GM23338 (cell line): ENCODE results near the gene ETV5. TPM values are rescaled to one million over a fixed set of nuclear protein-coding genes. Genes with fewer than 3 reads are reported as not detected.

Experiments
- ATAC-seq: fragments of 200-7000 bp; cut with Tn5 transposase; 3 replicates; pipeline ENCODE4 v1.9.1; 2020
- DNase-seq: peaks from one replicate; pipeline ENCODE4 v3.0.0-alpha.2; 2015; ENCODE audit warnings: low spot score
- H2AFZ ChIP-seq: fragments of 200-600 bp; sonication (generic); 2 replicates; pipeline ENCODE4 v1.8.0; 2016; ENCODE audit warnings: antibody characterized with exemption, mild to moderate bottlenecking, moderate library complexity
- H3F3A ChIP-seq: fragments of 200-600 bp; sonication (generic); replicated peaks from 2 replicates; pipeline ENCODE4 v1.8.0; 2017; ENCODE audit warnings: antibody characterized with exemption, mixed run types, low read depth
- H3K27ac ChIP-seq: fragments of 200-600 bp; sonication (generic); 2 replicates; pipeline ENCODE4 v1.6.1; 2016; ENCODE audit warnings: low read depth
- H3K27me3 ChIP-seq: fragments of 200-600 bp; sonication (generic); 2 replicates; pipeline ENCODE4 v1.8.0; 2016; ENCODE audit warnings: mild to moderate bottlenecking, mixed run types, moderate library complexity; ENCODE audit not compliant: insufficient read depth
- H3K36me3 ChIP-seq: fragments of 200-600 bp; sonication (generic); 2 replicates; pipeline ENCODE4 v1.8.0; 2016; ENCODE audit warnings: mild to moderate bottlenecking; ENCODE audit not compliant: insufficient read depth
- H3K4me1 ChIP-seq: fragments of 200-600 bp; sonication (generic); 2 replicates; pipeline ENCODE4 v1.8.0; 2016; ENCODE audit warnings: mild to moderate bottlenecking, moderate library complexity; ENCODE audit not compliant: insufficient read depth
- H3K4me2 ChIP-seq: fragments of 200-600 bp; sonication (generic); 2 replicates; pipeline ENCODE4 v1.7.1; 2017; ENCODE audit warnings: mixed run types
- H3K4me3 ChIP-seq: fragments of 200-600 bp; sonication (generic); 2 replicates; pipeline ENCODE4 v1.6.1; 2016; ENCODE audit warnings: mixed run types
- H3K79me2 ChIP-seq: fragments of 200-600 bp; sonication (generic); replicated peaks from 2 replicates; pipeline ENCODE4 v1.8.0; 2017; ENCODE audit warnings: mild to moderate bottlenecking; ENCODE audit not compliant: insufficient read depth
- H3K9me2 ChIP-seq: fragments of 200-600 bp; sonication (generic); 2 replicates; pipeline ENCODE4 v1.8.0; 2017; ENCODE audit not compliant: insufficient read depth
- H4K20me1 ChIP-seq: fragments of 200-600 bp; sonication (generic); replicated peaks from 2 replicates; pipeline ENCODE4 v1.8.0; 2017; ENCODE audit warnings: mild to moderate bottlenecking; ENCODE audit not compliant: insufficient read depth
- H3K27ac Mint-ChIP-seq: 2 replicates; pipeline ENCODE4 v1.8.0; 2020; ENCODE audit warnings: inconsistent platforms, mild to moderate bottlenecking, moderate library complexity, mixed read lengths
- H3K27me3 Mint-ChIP-seq: 3 replicates; pipeline ENCODE4 v1.8.0; 2022; ENCODE audit warnings: low read depth, mild to moderate bottlenecking, moderate library complexity, mixed read lengths, inconsistent platforms; ENCODE audit not compliant: insufficient read depth, poor library complexity
- H3K36me3 Mint-ChIP-seq: 3 replicates; pipeline ENCODE4 v1.8.0; 2021; ENCODE audit warnings: low read depth, mild to moderate bottlenecking, inconsistent platforms, moderate library complexity, mixed read lengths
- H3K4me1 Mint-ChIP-seq: 3 replicates; pipeline ENCODE4 v1.8.0; 2020; ENCODE audit warnings: mild to moderate bottlenecking, inconsistent platforms, mixed read lengths
- H3K4me3 Mint-ChIP-seq: 3 replicates; pipeline ENCODE4 v1.8.0; 2021; ENCODE audit warnings: moderate library complexity, mild to moderate bottlenecking, inconsistent platforms, mixed read lengths
- H3K9me3 Mint-ChIP-seq: 3 replicates; pipeline ENCODE4 v1.8.0; 2020; ENCODE audit warnings: moderate library complexity, mild to moderate bottlenecking, inconsistent platforms, mixed read lengths
- EZH2 ChIP-seq: fragments of 200-600 bp; sonication (generic); IDR thresholded peaks from one replicate; pipeline ENCODE4 v1.8.0; 2017; ENCODE audit warnings: antibody characterized with exemption, mild to moderate bottlenecking, low read depth; ENCODE audit not compliant: unreplicated experiment
- NANOG ChIP-seq: IDR thresholded peaks from 2 replicates; pipeline ENCODE4 v1.6.1; 2016; ENCODE audit warnings: antibody characterized with exemption, borderline replicate concordance
- ZNF114 ChIP-seq: fragments of 250-450 bp; sonication (Bioruptor Pico); IDR thresholded peaks from 2 replicates; pipeline ENCODE4 v1.5.0; 2020; ENCODE audit warnings: mild to moderate bottlenecking, moderate library complexity
- ZNF331 ChIP-seq: fragments of 250-450 bp; sonication (Bioruptor Pico); IDR thresholded peaks from 2 replicates; pipeline ENCODE4 v1.5.0; 2020; ENCODE audit warnings: low read depth, mild to moderate bottlenecking, moderate library complexity
- polyA plus RNA-seq: library from polyadenylated mRNA; unstranded; fragments of >200 nt; fragmentation: Nextera tagmentation; extraction: Ambion mirVana; gene quantifications from 2 replicates; pipeline ENCODE4 v1.2.1, GENCODE V29; 2016
- total RNA-seq: library from RNA; depleted of rRNA; stranded (reverse); fragments of >200 nt; shearing (Covaris generic); gene quantifications from 2 replicates; pipeline ENCODE4 v1.2.3, GENCODE V29; 2014
- TF ChIP-seq, protein P1 (sequence below): IDR thresholded peaks from one replicate; pipeline ENCODE4 v1.6.1; 2018; ENCODE audit warnings: antibody characterized with exemption; ENCODE audit not compliant: unreplicated experiment
- TF ChIP-seq, protein P2 (sequence below), 2 experiments: fragments of 200-600 bp in 1 of 2; sonication (generic) in 1 of 2; conservative IDR thresholded peaks; 2 replicates each; pipeline versions ENCODE4 v1.5.1 to v1.6.1; 2016 to 2017; ENCODE audit warnings: antibody characterized with exemption in 2 of 2, low read depth in 2 of 2, mild to moderate bottlenecking in 2 of 2, moderate library complexity in 1 of 2

Gene ETV5
- total and polyA plus RNA-seq, 2 experiments from 2014 or later: 33.5 to 57.1 TPM

DNA sequence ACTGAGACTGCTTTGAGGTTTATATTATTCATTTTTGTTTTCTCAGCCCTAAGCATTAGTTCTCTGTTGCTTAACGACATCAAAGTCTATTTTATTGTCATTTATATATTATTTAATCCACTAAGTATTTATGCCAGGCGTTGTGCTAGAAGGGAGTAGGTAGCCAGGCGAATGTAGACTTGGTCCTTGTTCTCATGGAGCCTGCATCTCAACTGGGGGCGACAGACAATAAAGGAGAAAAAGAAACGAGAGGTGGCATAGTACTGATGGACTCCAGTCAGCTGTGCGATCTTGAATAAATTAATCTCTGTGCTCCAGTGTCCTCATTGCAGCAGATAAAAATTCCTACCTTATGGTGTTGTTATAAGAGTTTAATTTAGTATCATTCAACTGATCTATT, 49.7 kb downstream of the ETV5 start (continued):
- TF ChIP-seq, protein P1, sequence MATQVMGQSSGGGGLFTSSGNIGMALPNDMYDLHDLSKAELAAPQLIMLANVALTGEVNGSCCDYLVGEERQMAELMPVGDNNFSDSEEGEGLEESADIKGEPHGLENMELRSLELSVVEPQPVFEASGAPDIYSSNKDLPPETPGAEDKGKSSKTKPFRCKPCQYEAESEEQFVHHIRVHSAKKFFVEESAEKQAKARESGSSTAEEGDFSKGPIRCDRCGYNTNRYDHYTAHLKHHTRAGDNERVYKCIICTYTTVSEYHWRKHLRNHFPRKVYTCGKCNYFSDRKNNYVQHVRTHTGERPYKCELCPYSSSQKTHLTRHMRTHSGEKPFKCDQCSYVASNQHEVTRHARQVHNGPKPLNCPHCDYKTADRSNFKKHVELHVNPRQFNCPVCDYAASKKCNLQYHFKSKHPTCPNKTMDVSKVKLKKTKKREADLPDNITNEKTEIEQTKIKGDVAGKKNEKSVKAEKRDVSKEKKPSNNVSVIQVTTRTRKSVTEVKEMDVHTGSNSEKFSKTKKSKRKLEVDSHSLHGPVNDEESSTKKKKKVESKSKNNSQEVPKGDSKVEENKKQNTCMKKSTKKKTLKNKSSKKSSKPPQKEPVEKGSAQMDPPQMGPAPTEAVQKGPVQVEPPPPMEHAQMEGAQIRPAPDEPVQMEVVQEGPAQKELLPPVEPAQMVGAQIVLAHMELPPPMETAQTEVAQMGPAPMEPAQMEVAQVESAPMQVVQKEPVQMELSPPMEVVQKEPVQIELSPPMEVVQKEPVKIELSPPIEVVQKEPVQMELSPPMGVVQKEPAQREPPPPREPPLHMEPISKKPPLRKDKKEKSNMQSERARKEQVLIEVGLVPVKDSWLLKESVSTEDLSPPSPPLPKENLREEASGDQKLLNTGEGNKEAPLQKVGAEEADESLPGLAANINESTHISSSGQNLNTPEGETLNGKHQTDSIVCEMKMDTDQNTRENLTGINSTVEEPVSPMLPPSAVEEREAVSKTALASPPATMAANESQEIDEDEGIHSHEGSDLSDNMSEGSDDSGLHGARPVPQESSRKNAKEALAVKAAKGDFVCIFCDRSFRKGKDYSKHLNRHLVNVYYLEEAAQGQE: no peak
- TF ChIP-seq EZH2 (no peak), NANOG (no peak), ZNF331 (CRISPR knock-in tag) (no peak)
- TF ChIP-seq, protein P2, sequence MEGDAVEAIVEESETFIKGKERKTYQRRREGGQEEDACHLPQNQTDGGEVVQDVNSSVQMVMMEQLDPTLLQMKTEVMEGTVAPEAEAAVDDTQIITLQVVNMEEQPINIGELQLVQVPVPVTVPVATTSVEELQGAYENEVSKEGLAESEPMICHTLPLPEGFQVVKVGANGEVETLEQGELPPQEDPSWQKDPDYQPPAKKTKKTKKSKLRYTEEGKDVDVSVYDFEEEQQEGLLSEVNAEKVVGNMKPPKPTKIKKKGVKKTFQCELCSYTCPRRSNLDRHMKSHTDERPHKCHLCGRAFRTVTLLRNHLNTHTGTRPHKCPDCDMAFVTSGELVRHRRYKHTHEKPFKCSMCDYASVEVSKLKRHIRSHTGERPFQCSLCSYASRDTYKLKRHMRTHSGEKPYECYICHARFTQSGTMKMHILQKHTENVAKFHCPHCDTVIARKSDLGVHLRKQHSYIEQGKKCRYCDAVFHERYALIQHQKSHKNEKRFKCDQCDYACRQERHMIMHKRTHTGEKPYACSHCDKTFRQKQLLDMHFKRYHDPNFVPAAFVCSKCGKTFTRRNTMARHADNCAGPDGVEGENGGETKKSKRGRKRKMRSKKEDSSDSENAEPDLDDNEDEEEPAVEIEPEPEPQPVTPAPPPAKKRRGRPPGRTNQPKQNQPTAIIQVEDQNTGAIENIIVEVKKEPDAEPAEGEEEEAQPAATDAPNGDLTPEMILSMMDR (conservative IDR thresholded peaks at IDR 0.05; ENCODE audit: low read depth in 2 of 2): no peak

DNA sequence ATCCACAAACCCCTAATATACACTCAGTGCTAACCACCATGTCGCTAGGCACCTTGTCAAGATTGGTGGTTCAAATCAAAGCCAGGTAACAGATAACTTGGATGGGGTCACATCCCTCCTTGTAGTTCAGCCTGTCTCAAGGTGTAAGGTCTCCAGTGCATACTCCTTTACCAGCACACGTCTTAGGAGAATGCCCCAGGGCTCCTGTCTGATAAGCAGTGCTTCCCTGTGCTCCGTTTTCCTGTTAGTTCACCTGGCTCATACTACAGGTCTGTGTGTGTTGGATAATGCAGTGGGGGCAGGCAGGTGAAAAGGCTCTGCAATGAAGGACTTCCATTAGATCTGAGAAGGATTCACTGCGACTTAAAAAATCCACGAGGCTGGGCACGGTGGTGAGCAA, 50.7 kb downstream of the ETV5 start:
- Mint-ChIP-seq H3K4me3 (no peak overlapping the region), H3K4me1 (peaks cover 30% of the 10 kb centered on the region), H3K36me3 (peaks cover 64% of the 10 kb centered on the region), H3K27me3 (no peaks in the 10 kb centered on the region), H3K27ac (peak overlapping the region; percentile 96), H3K9me3 (no peaks in the 10 kb centered on the region)
- Histone ChIP-seq H3K27me3 (no peaks in the 10 kb centered on the region), H3K4me1 (peaks cover 4% of the 10 kb centered on the region; the same call in 1 of the 2 replicates), H3K79me2 (no peaks in the 10 kb centered on the region), H3K9me2 (no peaks in the 10 kb centered on the region), H3K36me3 (peaks cover 44% of the 10 kb centered on the region), H2AFZ (no peak overlapping the region), H3K4me2 (no peak overlapping the region), H3K27ac (peak overlapping the region; percentile 60), H3K4me3 (no peak overlapping the region), H4K20me1 (peaks cover 5% of the 10 kb centered on the region; the same call in 1 of the 2 replicates), H3F3A (no peaks in the 10 kb centered on the region)
- ATAC-seq: no peak
- no peak for DNase-seq
- TF ChIP-seq EZH2: no peak
- TF ChIP-seq, protein P2 (conservative IDR thresholded peaks at IDR 0.05; ENCODE audit: low read depth in 2 of 2): no peak
- no peak for TF ChIP-seq ZNF114
- TF ChIP-seq, protein P1: no peak
